ENCODE results near the gene CCDC59. TPM values are rescaled to one million over a fixed set of nuclear protein-coding genes. Genes with fewer than 3 reads are reported as not detected.

The CCDC59 gene
- total RNA-seq, 4 donors from 2014 or later = 5.8 to 62.5 (median 35.3) TPM

- H3K36me3 ChIP-seq = peaks cover 0 to 25% (median 6%) of the 10 kb centered on the region in 4 donors
- H3K4me1 ChIP-seq = no peaks in the 10 kb centered on the region
- no peak overlapping the region for H3K4me3 ChIP-seq
- in situ Hi-C loops (cut with MboI; ENCODE audit: low pct_ligation_motif_present in 1 of 4, low pct_unique_long_range_greater_than_20kb in 1 of 4, low sequenced_read_pairs in 3 of 4) (no loop called here), intact Hi-C loops (cut with DNase I; ENCODE audit: low total_unique reads) (no loop called here)
- no peak overlapping the region for H3K27ac ChIP-seq
- DNase-seq = no peak
- TF ChIP-seq POLR2A (IDR thresholded peaks at IDR 0.05) = no peak
- no peak for TF ChIP-seq EP300 (IDR thresholded peaks at IDR 0.05; ENCODE audit: low read depth)
- TF ChIP-seq CTCF (IDR thresholded peaks at IDR 0.05) = no peak
- TF ChIP-seq POLR2AphosphoS5 (IDR thresholded peaks at IDR 0.05) = no peak
- no peaks in the 10 kb centered on the region for H3K27me3 ChIP-seq
- no peaks in the 10 kb centered on the region for H3K9me3 ChIP-seq
These were observed 40.7 kb upstream of the CCDC59 start for GRCh38 chr12:82398879-82399278.

- Histone ChIP-seq H3K27me3 (no peaks in the 10 kb centered on the region), H3K27ac (no peak overlapping the region), H3K4me1 (no peaks in the 10 kb centered on the region), H3K36me3 (no peaks in the 10 kb centered on the region), H3K9me3 (no peaks in the 10 kb centered on the region), H3K4me3 (no peak overlapping the region)
- in situ Hi-C loops (cut with MboI; ENCODE audit: low pct_ligation_motif_present in 1 of 4, low pct_unique_long_range_greater_than_20kb in 1 of 4, low sequenced_read_pairs in 3 of 4) (no loop called here), intact Hi-C loops (cut with DNase I; ENCODE audit: low total_unique reads) (no loop called here)
- WGBS, 2 donors (ENCODE audit: low coverage in 1 of 2) = 42 to 61% methylated on average over 2 of the region's 2 CpGs
- no peak for DNase-seq
- TF ChIP-seq CTCF (IDR thresholded peaks at IDR 0.05) (peak in 3 of 5 experiments; percentile 28 to 40 (median 33)), EP300 (IDR thresholded peaks at IDR 0.05; ENCODE audit: low read depth) (no peak)
These were observed 25.9 kb upstream of the CCDC59 start for GRCh38 chr12:82383930-82384552.

GRCh38 chr12:82378997-82379396 lies 20.8 kb upstream of the CCDC59 start:
- no peak overlapping the region for H3K4me3 ChIP-seq
- no peak for DNase-seq
- no peaks in the 10 kb centered on the region for H3K9me3 ChIP-seq
- no peaks in the 10 kb centered on the region for H3K27me3 ChIP-seq
- TF ChIP-seq POLR2AphosphoS5 (IDR thresholded peaks at IDR 0.05) (no peak), EP300 (IDR thresholded peaks at IDR 0.05; ENCODE audit: low read depth) (no peak), POLR2A (IDR thresholded peaks at IDR 0.05) (no peak), CTCF (IDR thresholded peaks at IDR 0.05) (no peak)
- intact Hi-C loops (cut with DNase I; ENCODE audit: low total_unique reads) (no loop called here), in situ Hi-C loops (cut with MboI; ENCODE audit: low pct_ligation_motif_present in 1 of 4, low pct_unique_long_range_greater_than_20kb in 1 of 4, low sequenced_read_pairs in 3 of 4) (no loop called here)
- peaks cover 0 to 2% (median 0%) of the 10 kb centered on the region in 4 donors for H3K36me3 ChIP-seq
- H3K27ac ChIP-seq = no peak overlapping the region
- no peaks in the 10 kb centered on the region for H3K4me1 ChIP-seq

GRCh38 chr12:82375201-82375600 lies 17.0 kb upstream of the CCDC59 start:
- no peaks in the 10 kb centered on the region for H3K4me1 ChIP-seq
- H3K27me3 ChIP-seq = no peaks in the 10 kb centered on the region
- WGBS, 2 donors (ENCODE audit: low coverage in 1 of 2) = 96 to 100% methylated on average over 2 of the region's 2 CpGs
- H3K9me3 ChIP-seq = no peaks in the 10 kb centered on the region
- H3K27ac ChIP-seq = no peak overlapping the region
- intact Hi-C loops (cut with DNase I; ENCODE audit: low total_unique reads) (no loop called here), in situ Hi-C loops (cut with MboI; ENCODE audit: low pct_ligation_motif_present in 1 of 4, low pct_unique_long_range_greater_than_20kb in 1 of 4, low sequenced_read_pairs in 3 of 4) (no loop called here)
- H3K36me3 ChIP-seq = peaks cover 0 to 6% (median 0%) of the 10 kb centered on the region in 4 donors
- TF ChIP-seq EP300 (IDR thresholded peaks at IDR 0.05; ENCODE audit: low read depth) = no peak
- TF ChIP-seq CTCF (IDR thresholded peaks at IDR 0.05) = no peak
- TF ChIP-seq POLR2A (IDR thresholded peaks at IDR 0.05) = no peak
- TF ChIP-seq POLR2AphosphoS5 (IDR thresholded peaks at IDR 0.05) = no peak
- DNase-seq = no peak
- H3K4me3 ChIP-seq = no peak overlapping the region
